H1 (cell line): ENCODE results near the gene HPCAL4. TPM values are rescaled to one million over a fixed set of nuclear protein-coding genes. Genes with fewer than 3 reads are reported as not detected.

Experiments used
- CTCF ChIA-PET: fragments of 300-600 bp; sonication (Branson Sonifier 250); formaldehyde crosslinking; loops from one replicate; lab custom pipeline; 2021; ENCODE audit not compliant: partially characterized antibody; lab: Charles Lee
- POLR2A ChIA-PET: fragments of 300-600 bp; sonication (Branson Sonifier 250); formaldehyde crosslinking; loops from one replicate; lab custom pipeline; 2021; ENCODE audit warnings: inconsistent platforms; ENCODE audit not compliant: partially characterized antibody; lab: Charles Lee
- DNase-seq, 2 experiments: peaks; one replicate each; pipeline versions ENCODE4 v3.0.0 to v3.0.0-alpha.2; 2010 to 2022; ENCODE audit warnings: low spot score in 2 of 2, low read depth in 1 of 2, mixed read lengths in 1 of 2
- FAIRE-seq: peaks from 2 replicates; lab custom pipeline; 2011; peaks lifted over from hg19 to GRCh38; lab: Jason Lieb, UNC
- H2AFZ ChIP-seq: 2 replicates; pipeline ENCODE4 v1.8.1; 2012; ENCODE audit warnings: low read length, inconsistent platforms
- H2AK5ac ChIP-seq: 2 replicates; pipeline ENCODE4 v1.6.1; 2013; ENCODE audit warnings: low read depth, low read length
- H2BK120ac ChIP-seq: replicated peaks from 2 replicates; pipeline ENCODE3; 2013; ENCODE audit warnings: low read depth, low read length, inconsistent platforms
- H2BK12ac ChIP-seq: 2 replicates; pipeline ENCODE4 v1.6.1; 2013; ENCODE audit warnings: low read depth, low read length
- H2BK15ac ChIP-seq: 2 replicates; pipeline ENCODE4 v1.6.1; 2013; ENCODE audit warnings: low read length
- H2BK20ac ChIP-seq: 2 replicates; pipeline ENCODE4 v1.6.1; 2013; ENCODE audit warnings: low read length
- H2BK5ac ChIP-seq: 2 replicates; pipeline ENCODE4 v1.6.1; 2013; ENCODE audit warnings: low read depth, low read length
- H3K14ac ChIP-seq: 2 replicates; pipeline ENCODE4 v1.6.1; 2013; ENCODE audit warnings: inconsistent platforms; ENCODE audit not compliant: insufficient read length
- H3K18ac ChIP-seq: 2 replicates; pipeline ENCODE4 v1.6.1; 2013; ENCODE audit warnings: low read length; ENCODE audit errors: extremely low read depth
- H3K23ac ChIP-seq: 2 replicates; pipeline ENCODE4 v1.6.1; 2013; ENCODE audit warnings: inconsistent platforms; ENCODE audit not compliant: insufficient read length
- H3K23me2 ChIP-seq: 2 replicates; pipeline ENCODE4 v1.6.1; 2013; ENCODE audit warnings: low read depth, low read length
- H3K27ac ChIP-seq: 2 replicates; pipeline ENCODE4 v1.6.1; 2011; ENCODE audit warnings: low read depth, low read length, inconsistent platforms
- H3K27me3 ChIP-seq, 4 experiments: replicated peaks in 1 of 4; 1 replicate in 1 of 4; 2 replicates in 3 of 4; pipeline versions ENCODE4 v1.6.1 to v1.8.1; 2011 to 2013; ENCODE audit warnings: low read length in 3 of 4, mild to moderate bottlenecking in 3 of 4, inconsistent platforms in 2 of 4, mixed read lengths in 2 of 4, moderate library complexity in 1 of 4; ENCODE audit not compliant: control insufficient read depth in 3 of 4, insufficient read depth in 3 of 4; ENCODE audit errors: extremely low read depth in 1 of 4
- H3K36me3 ChIP-seq, 4 experiments: 2 replicates each; pipeline versions ENCODE4 v1.6.1 to v1.8.1; 2011 to 2013; ENCODE audit warnings: mild to moderate bottlenecking in 4 of 4, low read length in 3 of 4, moderate library complexity in 2 of 4, control low read depth in 1 of 4, inconsistent platforms in 1 of 4; ENCODE audit not compliant: insufficient read depth in 4 of 4, control insufficient read depth in 2 of 4
- H3K4ac ChIP-seq: replicated peaks from 2 replicates; pipeline ENCODE3; 2013; ENCODE audit warnings: low read length, low read depth, mixed read lengths, inconsistent platforms; ENCODE audit not compliant: insufficient read length
- H3K4me1 ChIP-seq, 4 experiments: replicated peaks in 1 of 4; 1 replicate in 1 of 4; 2 replicates in 3 of 4; pipeline versions ENCODE4 v1.6.1 to v1.8.1; 2011 to 2013; ENCODE audit warnings: low read length in 3 of 4, inconsistent platforms in 2 of 4, mixed read lengths in 1 of 4; ENCODE audit not compliant: insufficient read depth in 4 of 4, control insufficient read depth in 3 of 4
- H3K4me2 ChIP-seq, 2 experiments: 2 replicates each; pipeline versions ENCODE4 v1.6.1 to v1.8.1; 2011 to 2013; ENCODE audit warnings: low read depth in 2 of 2, low read length in 2 of 2, control low read depth in 1 of 2, inconsistent platforms in 1 of 2, mild to moderate bottlenecking in 1 of 2; ENCODE audit not compliant: insufficient read depth in 1 of 2
- H3K4me3 ChIP-seq, 4 experiments: fragments of 200-600, 300-600 bp in 1 of 4; sonication (generic), shearing (Covaris generic), sonication (Bioruptor Twin) in 1 of 4; 2 replicates each; pipeline versions ENCODE4 v1.5.1 to v1.8.1; 2011 to 2016; ENCODE audit warnings: low read length in 4 of 4, low read depth in 3 of 4, control low read depth in 2 of 4, inconsistent platforms in 2 of 4, mild to moderate bottlenecking in 2 of 4, mixed read lengths in 1 of 4, moderate library complexity in 1 of 4; ENCODE audit not compliant: insufficient read depth in 2 of 4; ENCODE audit errors: extremely low read depth in 1 of 4
- H3K56ac ChIP-seq: replicated peaks from 2 replicates; pipeline ENCODE3; 2013; ENCODE audit warnings: low read depth, mild to moderate bottlenecking, mixed read lengths, low read length, inconsistent platforms; ENCODE audit not compliant: insufficient read length
- H3K79me1 ChIP-seq: 2 replicates; pipeline ENCODE4 v1.6.1; 2013; ENCODE audit warnings: low read depth, low read length, control low read depth
- H3K79me2 ChIP-seq, 2 experiments: 2 replicates each; pipeline versions ENCODE4 v1.6.1 to v1.8.1; 2012 to 2013; ENCODE audit warnings: low read length in 2 of 2, mild to moderate bottlenecking in 2 of 2, inconsistent platforms in 1 of 2; ENCODE audit not compliant: insufficient read depth in 2 of 2, control insufficient read depth in 1 of 2
- H3K9ac ChIP-seq, 4 experiments: replicated peaks in 1 of 4; 1 replicate in 1 of 4; 2 replicates in 3 of 4; pipeline versions ENCODE4 v1.6.1 to v1.8.1; 2011 to 2013; ENCODE audit warnings: low read depth in 3 of 4, low read length in 3 of 4, control low read depth in 2 of 4, mild to moderate bottlenecking in 2 of 4, moderate library complexity in 2 of 4, inconsistent platforms in 1 of 4; ENCODE audit errors: extremely low read depth in 1 of 4
- H3K9me3 ChIP-seq, 2 experiments: 2 replicates each; pipeline versions ENCODE4 v1.6.1 to v1.8.1; 2012 to 2013; ENCODE audit warnings: mild to moderate bottlenecking in 2 of 2, moderate library complexity in 2 of 2, control low read depth in 1 of 2, inconsistent platforms in 1 of 2, low read depth in 1 of 2, low read length in 1 of 2, mixed read lengths in 1 of 2; ENCODE audit not compliant: insufficient read depth in 2 of 2
- H4K20me1 ChIP-seq, 2 experiments: replicated peaks in 1 of 2; 2 replicates each; pipeline versions ENCODE3 to v1.8.1; 2011 to 2013; ENCODE audit warnings: inconsistent platforms in 2 of 2, low read length in 2 of 2, mild to moderate bottlenecking in 1 of 2; ENCODE audit not compliant: insufficient read depth in 2 of 2, control insufficient read depth in 1 of 2
- H4K5ac ChIP-seq: 2 replicates; pipeline ENCODE4 v1.6.1; 2013; ENCODE audit warnings: low read length, low read depth, mixed read lengths, inconsistent platforms; ENCODE audit not compliant: insufficient read length
- H4K8ac ChIP-seq: 2 replicates; pipeline ENCODE4 v1.8.0; 2013; ENCODE audit warnings: mild to moderate bottlenecking, moderate library complexity, low read length, inconsistent platforms; ENCODE audit not compliant: insufficient read depth; ENCODE audit errors: extremely low read depth
- H4K91ac ChIP-seq: replicated peaks from 2 replicates; pipeline ENCODE3; 2013; ENCODE audit warnings: low read length, mixed read lengths, inconsistent platforms; ENCODE audit not compliant: insufficient read length
- CTCF ChIP-seq, 3 experiments: IDR thresholded peaks; 1 replicate in 2 of 3; 2 replicates in 1 of 3; pipeline versions ENCODE4 v1.5.1 to v1.6.1; 2011; ENCODE audit warnings: low read length in 3 of 3, mild to moderate bottlenecking in 3 of 3, inconsistent platforms in 2 of 3, low read depth in 1 of 3, moderate library complexity in 1 of 3; ENCODE audit not compliant: insufficient read depth in 1 of 3; ENCODE audit errors: control extremely low read depth in 1 of 3
- JUN ChIP-seq: IDR thresholded peaks from 2 replicates; pipeline ENCODE4 v1.6.1; 2011; ENCODE audit warnings: low read depth, mild to moderate bottlenecking, improper control_type of control experiment, low read length
- POLR2AphosphoS5 ChIP-seq: IDR thresholded peaks from 2 replicates; pipeline ENCODE4 v1.6.1; 2011; ENCODE audit warnings: low read depth, low read length
- SP2 ChIP-seq: IDR thresholded peaks from 2 replicates; pipeline ENCODE4 v1.6.1; 2012; ENCODE audit warnings: mild to moderate bottlenecking, low read length, inconsistent platforms
- TAF7 ChIP-seq: optimal IDR thresholded peaks from 2 replicates; pipeline ENCODE3; 2011; ENCODE audit warnings: low read depth, mild to moderate bottlenecking, inconsistent platforms, low read length, moderate library complexity, borderline replicate concordance
- TEAD4 ChIP-seq: IDR thresholded peaks from 2 replicates; pipeline ENCODE4 v1.6.1; 2012; ENCODE audit warnings: low read depth, low read length, inconsistent platforms, mixed read lengths
- WGBS, 2 experiments: shearing (Covaris generic) in 1 of 2; methylation state at CpG; one replicate each; pipeline versions ENCODE4 v1.1.6 to v1.1.7; 2013 to 2015; ENCODE audit warnings: low lambda C conversion rate in 2 of 2, mixed read lengths in 2 of 2, inconsistent platforms in 1 of 2, low coverage in 1 of 2, missing lambda C conversion rate in 1 of 2; ENCODE audit not compliant: insufficient replicate concordance in 2 of 2, insufficient coverage in 1 of 2, insufficient read length in 1 of 2; ENCODE audit errors: extremely low coverage in 1 of 2, missing lambda C conversion rate in 1 of 2; 5-methylcytosine and 5-hydroxymethylcytosine counted together
- polyA plus RNA-seq, 7 experiments: library from polyadenylated mRNA; depleted of rRNA in 3 of 7; stranded (reverse) in 5 of 7; unstranded in 2 of 7; fragments of >200 nt in 5 of 7; fragments of 200-250 nt in 2 of 7; gene quantifications; 1 replicate in 5 of 7; 2 replicates in 1 of 7; 4 replicates in 1 of 7; pipeline versions ENCODE4 v1.2.1 to v1.2.3, GENCODE V29; 2011 to 2013; ENCODE audit warnings: missing spikeins in 2 of 7, mixed read lengths in 2 of 7
- total RNA-seq: library from RNA; stranded (reverse); fragmentation: NEBNext Ultra II Directional; extraction: Animal tissue kit (Norgen Biotek cat#: 25700); gene quantifications from 2 replicates; pipeline ENCODE4 v1.2.1, GENCODE V29; 2021

Gene HPCAL4
- total and polyA plus RNA-seq, 2 of the 8 experiments (the other 6 are each of a cell fraction or from before 2014, with no cell fraction given) = 0.54 to 0.74 TPM

GRCh38 chr1:39635871-39636210 lies 55.4 kb downstream of the HPCAL4 start:
- no peaks in the 10 kb centered on the region for H3K79me1 ChIP-seq
- no peak overlapping the region for H3K4me3 ChIP-seq
- H2BK15ac ChIP-seq = no peak overlapping the region
- no peak overlapping the region for H2BK5ac ChIP-seq
- no peak overlapping the region for H3K18ac ChIP-seq
- no peak overlapping the region for H2BK20ac ChIP-seq
- no peak overlapping the region for H3K4me2 ChIP-seq
- H3K27ac ChIP-seq = no peak overlapping the region
- H3K23me2 ChIP-seq = peaks cover 4% of the 10 kb centered on the region; the same call in 1 of the 2 replicates
- ChIA-PET CTCF (interaction anchor here (16.5 kb wide), 2 partner anchors 19 to 22 kb away, joined by 278 to 337 read pairs; no protein-coding TSS in a partner anchor), POLR2A (interaction anchor here (0.9 to 2.6 kb wide), 2 partner anchors 11 to 36 kb away, joined by 4 to 10 read pairs; no protein-coding TSS in a partner anchor)
- no peak overlapping the region for H2BK120ac ChIP-seq
- FAIRE-seq = no peak
- no peak overlapping the region for H2BK12ac ChIP-seq
- H3K4ac ChIP-seq = no peak overlapping the region
- no peak overlapping the region for H3K9ac ChIP-seq
- H3K4me1 ChIP-seq = peaks cover 0 to 5% (median 1%) of the 10 kb centered on the region in 4 experiments; a peak in 3 of 7 replicates
- TF ChIP-seq JUN (no peak), CTCF (IDR thresholded peaks at IDR 0.05; ENCODE audit: control extremely low read depth in 1 of 3, insufficient read depth in 1 of 3, low read depth in 1 of 3, low read length in 3 of 3) (no peak), TAF7 (no peak), SP2 (no peak), TEAD4 (no peak), POLR2AphosphoS5 (no peak)
- H3K36me3 ChIP-seq = no peaks in the 10 kb centered on the region
- no peak overlapping the region for H3K23ac ChIP-seq
- H4K91ac ChIP-seq = no peak overlapping the region
- H3K56ac ChIP-seq = no peak overlapping the region
- H3K9me3 ChIP-seq = no peaks in the 10 kb centered on the region
- H3K27me3 ChIP-seq = peaks cover 4 to 58% (median 57%) of the 10 kb centered on the region in 4 experiments
- 68% methylated on average over 2 of the region's 2 CpGs; no CpG with 5 or more reads in 1 of the 2 experiments for WGBS, 2 experiments
- no peak overlapping the region for H2AFZ ChIP-seq
- no peak overlapping the region for H4K8ac ChIP-seq
- no peaks in the 10 kb centered on the region for H3K79me2 ChIP-seq
- no peak overlapping the region for H2AK5ac ChIP-seq
- DNase-seq = no peak
- H3K14ac ChIP-seq = no peak overlapping the region
- no peak overlapping the region for H4K5ac ChIP-seq
- H4K20me1 ChIP-seq = peaks cover 0 to 5% of the 10 kb centered on the region in 2 experiments
